IPS-15b (cell line): ENCODE results near the gene THYN1.
"Not testable (repeated sequence)": the region's sequence is repeated elsewhere in the genome, so short reads cannot be mapped to it uniquely, and the experiment has no call there.

Experiments used
- H3K27me3 ChIP-seq: one replicate; pipeline ENCODE4 v1.6.1; 2013; ENCODE audit warnings: low read length; ENCODE audit not compliant: control insufficient read depth, insufficient read depth
- H3K36me3 ChIP-seq: one replicate; pipeline ENCODE4 v1.6.1; 2013; ENCODE audit warnings: low read length; ENCODE audit not compliant: control insufficient read depth, insufficient read depth
- H3K4me1 ChIP-seq: one replicate; pipeline ENCODE4 v1.6.1; 2013; ENCODE audit warnings: mild to moderate bottlenecking, low read length; ENCODE audit not compliant: control insufficient read depth, insufficient read depth
- H3K4me3 ChIP-seq: one replicate; pipeline ENCODE4 v1.5.1; 2013; ENCODE audit warnings: low read depth, low read length
- H3K9ac ChIP-seq: one replicate; pipeline ENCODE4 v1.6.1; 2013; ENCODE audit warnings: low read depth, mild to moderate bottlenecking, low read length
- H3K9me3 ChIP-seq: one replicate; pipeline ENCODE4 v1.6.1; 2013; ENCODE audit warnings: mild to moderate bottlenecking, low read length; ENCODE audit not compliant: control insufficient read depth, insufficient read depth

Gene THYN1

GRCh38 chr11:134253188-134253993 is at the start of gene THYN1, which contains the start of gene ACAD8:
THYN1 (minus strand) TSS chr11:134253352; CDS start chr11:134252882, 470 bp downstream.
ACAD8 (plus strand) TSS chr11:134253568; CDS start chr11:134253601, 33 bp downstream.
- peak within 1 kb of the TSS; percentile 77 for H3K9ac ChIP-seq
- H3K27me3 ChIP-seq: no peaks in the 10 kb centered on the region
- peaks cover 14% of the 10 kb centered on the region for H3K36me3 ChIP-seq
- no peaks in the 10 kb centered on the region for H3K9me3 ChIP-seq
- peaks cover 4% of the 10 kb centered on the region for H3K4me1 ChIP-seq
- H3K4me3 ChIP-seq: peak within 1 kb of the TSS; percentile 87

- no peak overlapping the region for H3K4me3 ChIP-seq
- no peaks in the 10 kb centered on the region for H3K36me3 ChIP-seq
- H3K27me3 ChIP-seq: no peaks in the 10 kb centered on the region
Observed at GRCh38 chr11:134294664-134295063, 41.5 kb upstream of the THYN1 start.

GRCh38 chr11:134293119-134294113 is 40.3 kb upstream of the THYN1 start:
- H3K4me3 ChIP-seq: no peak overlapping the region

More at GRCh38 chr11:134294664-134295063, 41.5 kb upstream of the THYN1 start:
- Histone ChIP-seq H3K9ac (no peak overlapping the region), H3K4me1 (no peaks in the 10 kb centered on the region), H3K9me3 (no peaks in the 10 kb centered on the region)

DNA sequence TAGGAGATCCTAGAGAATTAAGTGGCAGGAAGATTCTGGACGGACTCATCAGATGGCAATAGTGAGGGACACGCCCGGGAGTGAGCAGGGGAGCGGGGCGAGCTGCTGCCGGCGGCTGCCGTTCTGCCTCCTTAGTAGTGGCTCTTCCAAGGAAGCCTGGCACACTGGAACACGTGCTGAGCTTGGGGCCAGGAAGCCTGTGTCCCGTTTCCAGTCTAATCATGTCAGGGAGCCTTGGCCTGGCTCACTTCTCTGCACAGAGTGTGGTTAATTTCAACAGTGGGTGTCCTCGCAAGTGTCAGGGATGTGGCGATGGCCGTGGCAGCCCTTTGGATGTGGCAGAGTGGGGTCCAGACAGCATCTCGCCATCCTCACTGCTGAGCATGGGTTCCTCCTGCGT is 39.5 kb upstream of the THYN1 start:
- H3K4me3 ChIP-seq: no peak overlapping the region
- no peaks in the 10 kb centered on the region for H3K9me3 ChIP-seq
- no peaks in the 10 kb centered on the region for H3K4me1 ChIP-seq
- H3K9ac ChIP-seq: no peak overlapping the region
- H3K36me3 ChIP-seq: no peaks in the 10 kb centered on the region
- H3K27me3 ChIP-seq: no peaks in the 10 kb centered on the region

More at GRCh38 chr11:134293119-134294113, 40.3 kb upstream of the THYN1 start:
- Histone ChIP-seq H3K9me3 (no peaks in the 10 kb centered on the region), H3K36me3 (no peaks in the 10 kb centered on the region), H3K9ac (no peak overlapping the region), H3K4me1 (no peaks in the 10 kb centered on the region), H3K27me3 (no peaks in the 10 kb centered on the region)

DNA sequence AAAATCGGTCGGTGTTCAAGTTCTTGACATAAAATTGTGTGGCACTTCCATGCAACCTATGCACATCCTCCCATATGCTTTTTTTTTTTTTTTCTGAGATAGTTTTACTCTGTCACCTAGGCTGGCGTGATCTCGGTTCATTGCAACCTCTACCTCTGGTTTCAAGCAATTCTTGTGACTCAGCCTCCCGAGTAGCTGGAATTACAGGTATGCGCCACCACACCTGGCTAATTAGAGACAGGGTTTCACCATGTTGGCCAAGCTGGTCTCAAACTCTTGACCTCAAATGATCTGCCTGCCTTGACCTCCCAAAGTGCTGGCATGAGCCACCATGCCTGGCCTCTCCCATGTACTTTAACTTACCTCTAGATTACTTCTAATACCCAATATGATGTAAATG is 38.0 kb upstream of the THYN1 start:
- Histone ChIP-seq H3K9me3 (no peaks in the 10 kb centered on the region), H3K36me3 (no peaks in the 10 kb centered on the region), H3K4me1 (no peaks in the 10 kb centered on the region), H3K9ac (no peak overlapping the region), H3K4me3 (no peak overlapping the region), H3K27me3 (no peaks in the 10 kb centered on the region)

DNA sequence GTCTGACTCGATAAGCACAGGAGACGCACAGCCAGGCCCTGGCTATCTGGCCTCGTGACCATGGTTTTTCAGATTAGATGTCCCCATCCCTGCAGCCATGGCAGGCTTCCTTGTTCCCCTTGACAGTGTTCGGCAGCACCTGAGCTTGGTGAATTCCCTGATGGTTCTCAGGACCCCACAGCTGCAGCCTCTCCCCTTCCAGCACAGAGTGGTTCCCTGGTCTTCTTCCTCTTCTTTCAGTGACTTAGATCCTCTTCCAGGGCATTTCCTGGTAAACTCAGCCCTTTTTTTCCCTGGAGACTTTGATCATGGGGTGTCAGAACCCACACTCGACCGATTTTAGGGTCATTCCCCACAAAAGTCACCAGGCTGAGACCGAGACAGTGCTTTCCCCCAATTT is 37.5 kb upstream of the THYN1 start:
- Histone ChIP-seq H3K4me1 (no peaks in the 10 kb centered on the region), H3K27me3 (no peaks in the 10 kb centered on the region), H3K9me3 (no peaks in the 10 kb centered on the region), H3K36me3 (no peaks in the 10 kb centered on the region), H3K4me3 (no peak overlapping the region), H3K9ac (no peak overlapping the region)

- Histone ChIP-seq H3K36me3 (no peaks in the 10 kb centered on the region), H3K4me1 (no peaks in the 10 kb centered on the region), H3K27me3 (no peaks in the 10 kb centered on the region), H3K4me3 (no peak overlapping the region), H3K9ac (no peak overlapping the region), H3K9me3 (no peaks in the 10 kb centered on the region)
Observed at GRCh38 chr11:134289789-134290188, 36.6 kb upstream of the THYN1 start.

GRCh38 chr11:134289167-134289566 is 36.0 kb upstream of the THYN1 start:
- Histone ChIP-seq H3K36me3 (peaks cover under 1% of the 10 kb centered on the region), H3K9me3 (no peaks in the 10 kb centered on the region), H3K4me3 (no peak overlapping the region), H3K4me1 (no peaks in the 10 kb centered on the region), H3K9ac (no peak overlapping the region), H3K27me3 (no peaks in the 10 kb centered on the region)

DNA sequence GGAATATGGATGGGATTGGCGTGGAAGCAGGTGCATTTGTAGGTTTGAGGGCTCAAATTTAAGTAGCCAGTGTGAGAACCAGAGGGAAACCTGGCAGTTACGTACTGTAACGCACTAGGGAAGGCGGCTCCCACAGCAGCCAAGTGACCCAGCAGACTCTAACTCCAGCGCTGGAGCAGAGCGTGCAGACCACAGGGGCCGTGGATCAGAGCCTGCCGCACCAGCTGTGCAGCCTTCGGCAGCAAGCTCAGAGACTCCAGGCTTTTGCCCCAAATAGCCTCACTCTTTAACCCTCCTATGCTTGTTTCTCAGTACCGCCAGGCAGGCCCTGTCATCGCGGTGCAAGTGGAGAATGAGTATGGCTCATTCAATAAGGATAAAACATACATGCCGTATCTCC is 35.3 kb upstream of the THYN1 start:
- H3K9me3 ChIP-seq: no peaks in the 10 kb centered on the region
- H3K4me3 ChIP-seq: no peak overlapping the region
- no peaks in the 10 kb centered on the region for H3K4me1 ChIP-seq
- peaks cover 7% of the 10 kb centered on the region for H3K36me3 ChIP-seq
- no peaks in the 10 kb centered on the region for H3K27me3 ChIP-seq
- no peak overlapping the region for H3K9ac ChIP-seq

- Histone ChIP-seq H3K27me3 (no peaks in the 10 kb centered on the region), H3K36me3 (peaks cover 7% of the 10 kb centered on the region), H3K4me3 (no peak overlapping the region), H3K9ac (no peak overlapping the region), H3K9me3 (no peaks in the 10 kb centered on the region), H3K4me1 (no peaks in the 10 kb centered on the region)
Observed at GRCh38 chr11:134287561-134287960, 34.4 kb upstream of the THYN1 start.

GRCh38 chr11:134284349-134284748 is 31.2 kb upstream of the THYN1 start:
- not testable (repeated sequence) for H3K4me3 ChIP-seq, H3K36me3 ChIP-seq, H3K27me3 ChIP-seq, H3K9me3 ChIP-seq, H3K4me1 ChIP-seq, H3K9ac ChIP-seq
